ENCODE measurements around the gene TNFSF11.

GRCh38 chr13:42649141-42649540 lies 75.2 kb downstream of the TNFSF11 start:
- no peak for TF ChIP-seq CTCF (conservative IDR thresholded peaks at IDR 0.05; ENCODE audit: low read depth in 2 of 2)
- no peak for TF ChIP-seq POLR2AphosphoS5 (IDR thresholded peaks at IDR 0.05; ENCODE audit: low read depth)
- no peak for TF ChIP-seq EZH2 (IDR thresholded peaks at IDR 0.05; ENCODE audit: low read depth, unreplicated experiment)
